GM19328 (cell line): ENCODE measurements around the gene ULK4.
"Not testable (repeated sequence)": the region's sequence is repeated elsewhere in the genome, so short reads cannot be mapped to it uniquely, and the experiment has no call there.

Source experiments
- ATAC-seq: cut with Tn5 transposase; IDR thresholded peaks from one replicate; pipeline ENCODE4 v1.9.1; 2021; ENCODE audit warnings: mild to moderate bottlenecking, moderate library complexity; ENCODE audit not compliant: unreplicated experiment

The ULK4 gene

DNA sequence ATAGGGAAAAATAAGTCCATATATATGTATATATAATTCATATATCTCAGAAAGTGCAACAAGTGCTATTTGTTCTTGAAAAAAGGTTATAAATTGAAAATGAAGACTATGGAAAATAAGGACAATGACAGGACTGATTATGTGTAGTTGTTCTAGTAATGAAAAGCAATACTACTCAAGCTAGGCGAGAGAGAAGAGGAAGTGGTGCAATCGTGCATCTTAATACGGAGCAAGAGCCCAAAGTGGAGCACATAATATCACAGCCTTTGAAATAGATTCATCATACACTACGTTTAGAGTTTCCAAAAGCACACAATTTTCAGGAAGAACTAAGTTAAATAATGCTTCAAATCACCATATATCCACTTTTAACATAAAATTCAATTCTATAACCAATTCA is 87.9 kb downstream of the ULK4 start:
- no peak for ATAC-seq

DNA sequence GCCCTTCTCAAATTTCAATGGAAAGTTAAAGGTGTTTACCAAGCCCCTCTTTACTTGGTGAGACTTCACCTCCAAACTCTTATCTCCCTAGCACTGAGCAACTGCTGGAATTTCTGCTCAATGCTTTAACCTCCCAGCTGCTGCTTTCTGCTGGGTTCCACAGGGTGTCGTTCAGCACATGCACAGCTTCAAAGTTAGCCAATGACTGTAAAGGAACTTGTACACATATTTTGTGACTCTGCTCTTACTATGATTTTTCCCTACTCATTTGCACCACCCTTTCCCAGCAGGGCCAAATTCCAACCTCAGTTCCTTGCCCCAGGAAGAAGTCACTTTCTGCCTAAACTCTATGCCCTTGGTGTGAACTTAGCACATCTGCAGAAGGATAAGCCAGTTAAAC is 89.7 kb downstream of the ULK4 start:
- no peak for ATAC-seq

DNA sequence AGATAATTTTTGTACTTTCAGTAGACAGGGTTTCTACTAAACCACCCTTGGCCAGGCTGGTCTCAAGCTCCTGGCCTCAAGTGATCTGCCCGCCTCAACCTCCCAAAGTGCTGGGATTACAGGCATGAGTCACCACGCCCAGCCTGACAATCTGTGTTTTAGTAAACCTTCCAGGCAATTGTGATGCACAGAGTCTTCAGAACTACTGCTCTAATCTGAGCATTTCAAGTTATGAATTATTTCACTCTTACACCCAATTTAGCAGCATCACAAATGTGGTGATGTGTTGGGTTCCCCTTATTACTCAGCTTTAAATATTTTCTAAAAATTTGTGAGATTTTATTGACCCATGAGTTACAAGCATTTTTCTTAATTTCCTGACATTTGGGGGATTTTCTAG is 94.4 kb downstream of the ULK4 start:
- ATAC-seq = no peak

DNA sequence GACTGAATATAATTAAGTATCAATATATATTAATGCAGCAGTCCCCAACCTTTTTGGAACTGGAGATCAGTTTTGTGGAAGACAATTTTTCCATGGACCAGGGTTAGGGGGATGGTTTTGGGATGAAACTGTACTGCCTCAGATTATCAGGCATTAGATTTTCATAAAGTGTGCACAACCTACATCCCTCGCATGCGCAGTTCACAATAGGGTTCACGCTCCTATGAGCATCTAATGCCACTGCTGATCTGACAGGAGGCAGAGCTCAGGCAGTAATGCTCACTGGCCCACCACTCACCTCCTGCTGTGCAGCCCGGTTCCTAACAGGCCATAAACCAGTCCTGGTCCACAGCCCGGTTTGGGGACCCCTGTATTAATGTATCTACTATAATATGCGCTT is 95.6 kb downstream of the ULK4 start:
- ATAC-seq = no peak

DNA sequence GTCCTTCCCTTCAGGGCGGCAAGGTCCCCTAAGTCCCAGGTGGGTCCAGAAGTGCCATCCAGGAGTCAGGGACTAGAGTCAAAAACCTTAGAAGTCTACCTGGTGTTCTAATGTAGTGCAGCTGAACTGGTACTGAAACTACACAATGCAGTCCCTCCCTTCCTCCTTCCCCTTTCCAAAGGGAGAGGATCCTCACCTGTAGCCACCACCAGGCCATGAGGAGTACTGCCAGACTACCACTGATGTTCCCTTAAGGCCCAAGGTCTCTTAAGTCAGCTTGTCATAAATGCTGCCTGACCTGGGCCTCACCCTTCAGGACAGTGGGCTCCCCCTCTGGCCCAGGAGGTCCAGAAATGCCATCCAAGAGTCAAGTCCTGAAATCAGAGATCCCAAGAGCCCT is 98.9 kb downstream of the ULK4 start:
- no peak for ATAC-seq

DNA sequence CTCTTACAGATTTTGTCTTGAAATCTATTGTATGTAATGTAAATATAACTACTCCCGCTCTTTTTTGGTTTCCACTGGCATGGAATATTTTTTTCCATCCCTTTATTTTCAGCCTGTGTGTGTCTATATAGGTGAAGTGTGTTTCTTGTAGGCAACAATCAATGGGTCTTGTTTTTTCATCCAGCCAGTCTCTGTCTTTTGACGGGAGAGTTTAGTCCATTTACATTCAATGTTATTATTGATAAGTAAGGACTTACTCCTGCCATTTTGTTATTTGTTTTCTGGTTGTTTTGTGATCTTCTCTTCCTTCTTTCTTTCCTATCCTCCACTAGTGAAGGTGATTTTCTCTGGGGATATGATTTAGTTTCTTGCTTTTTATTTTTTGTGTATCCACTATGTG is 101.4 kb downstream of the ULK4 start:
- ATAC-seq = not testable (repeated sequence)

DNA sequence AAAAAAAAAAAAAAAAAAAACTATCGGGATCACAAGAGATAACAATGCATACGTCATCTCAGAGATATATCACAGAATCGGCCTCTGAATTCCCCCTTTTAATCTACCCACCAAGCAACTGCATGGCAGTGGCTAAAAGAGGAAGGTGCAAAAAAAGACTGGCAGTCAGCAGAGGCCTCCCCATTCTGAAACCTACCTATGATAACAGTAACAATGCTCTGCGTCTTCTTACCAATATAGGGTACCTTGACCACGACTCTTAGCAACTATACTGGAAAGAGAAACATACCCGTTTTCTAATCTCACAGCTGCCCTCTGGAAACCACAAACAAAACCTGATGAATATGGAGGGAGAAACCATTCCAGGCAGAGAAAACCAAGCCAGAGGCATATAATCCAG is 106.9 kb downstream of the ULK4 start:
- no peak for ATAC-seq

DNA sequence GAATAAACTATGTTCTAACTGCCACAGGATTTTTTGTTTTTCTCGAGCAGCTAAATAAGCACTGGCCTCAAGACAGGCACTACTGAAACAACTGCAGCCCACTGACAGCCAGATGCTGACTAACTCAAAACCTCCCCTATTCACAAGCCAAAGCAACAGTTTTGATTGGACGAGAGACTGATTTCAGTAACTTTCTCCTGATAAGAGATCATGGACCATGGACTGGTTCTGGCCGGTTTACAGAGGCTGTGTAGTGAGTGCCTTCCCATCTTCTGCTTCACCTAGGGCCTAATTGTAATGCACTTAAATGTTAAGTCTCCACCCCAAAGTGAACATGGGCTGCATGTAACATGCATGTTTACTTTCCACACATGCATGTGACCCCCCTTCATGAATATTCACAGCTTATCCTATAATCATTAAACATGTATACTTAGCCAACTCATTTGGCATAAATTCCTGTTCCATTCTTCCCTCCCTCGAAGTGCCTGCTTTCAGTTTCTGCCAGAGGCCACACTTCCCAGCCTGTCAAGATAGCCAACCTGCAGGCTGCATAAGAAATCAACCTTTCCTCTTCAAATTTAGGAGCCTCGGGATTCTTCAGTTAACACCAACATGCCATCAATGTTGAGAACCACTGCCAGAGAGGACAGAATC is 108.2 kb downstream of the ULK4 start:
- no peak for ATAC-seq

DNA sequence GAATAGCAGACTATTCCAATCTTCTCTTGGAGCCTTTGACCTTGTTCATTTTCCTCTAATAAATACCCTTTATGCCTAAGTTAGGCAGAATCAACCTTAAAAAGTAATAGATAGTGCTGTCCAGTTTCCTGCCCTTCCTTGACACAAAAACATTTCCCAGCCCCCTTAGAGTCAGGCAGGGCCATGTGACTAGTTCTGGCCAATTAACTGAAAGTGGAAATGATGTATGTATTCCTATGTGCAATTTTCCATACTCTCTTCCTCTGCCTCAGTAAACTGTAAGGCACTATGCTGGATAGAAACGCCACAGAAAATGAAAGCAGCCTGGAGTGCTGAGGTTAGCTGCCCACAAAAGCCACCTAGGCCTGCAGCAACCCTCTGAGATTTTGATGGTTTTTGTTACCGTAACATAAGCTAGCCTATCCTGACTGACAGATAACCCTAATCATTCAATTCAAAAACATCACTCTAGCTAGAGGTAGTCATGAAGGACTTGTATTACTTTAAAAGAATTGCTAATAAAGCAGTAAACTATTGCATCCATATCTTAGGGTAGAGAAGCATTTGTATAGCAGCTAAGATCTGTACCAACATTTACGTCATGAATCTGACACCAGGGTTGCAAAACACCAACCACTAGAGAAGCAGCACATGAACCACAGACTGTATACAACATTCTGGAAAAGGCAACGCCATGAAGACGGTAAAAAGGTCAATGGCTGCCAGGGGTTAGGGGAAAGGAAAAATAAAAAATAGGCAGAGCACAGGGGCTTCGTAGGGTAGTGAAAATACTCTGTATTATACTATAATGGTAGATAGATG is 112.9 kb downstream of the ULK4 start:
- no peak for ATAC-seq

DNA sequence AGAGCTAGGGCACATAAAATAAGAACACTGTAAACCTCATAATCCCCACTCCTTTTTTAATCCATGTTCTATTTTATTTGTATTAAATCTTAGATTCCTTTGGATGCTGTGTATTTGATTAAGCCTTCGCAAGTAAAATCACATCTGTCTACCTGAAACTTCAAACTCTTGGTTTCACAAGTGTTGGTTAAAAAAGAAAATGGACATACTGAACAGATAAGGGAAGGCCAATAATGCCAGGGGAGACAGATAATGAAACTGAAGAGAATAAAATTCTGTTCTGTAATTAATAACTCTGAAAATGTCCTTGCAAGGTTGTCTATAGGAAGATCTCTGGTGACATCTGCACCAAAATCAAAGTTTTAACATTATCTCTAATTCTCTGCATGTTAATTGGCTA is 114.2 kb downstream of the ULK4 start:
- no peak for ATAC-seq

DNA sequence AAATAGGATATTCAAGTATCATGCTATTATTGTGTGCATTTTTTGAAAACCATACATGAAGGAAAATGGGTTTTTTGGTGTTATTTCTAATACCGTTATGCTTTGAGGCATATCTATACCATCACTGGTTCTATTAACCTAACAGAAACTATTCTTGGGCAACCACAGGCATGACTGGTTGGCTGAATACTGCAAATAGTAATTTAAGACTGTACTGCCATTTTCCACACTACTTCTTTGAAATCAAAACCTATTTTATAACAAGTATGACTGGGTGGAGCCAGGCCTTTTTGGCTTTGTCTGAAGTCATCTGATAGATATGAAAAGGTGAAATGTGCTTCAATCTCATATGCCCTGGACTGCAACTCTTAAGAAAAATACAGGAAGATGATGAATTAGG is 115.1 kb downstream of the ULK4 start:
- no peak for ATAC-seq

DNA sequence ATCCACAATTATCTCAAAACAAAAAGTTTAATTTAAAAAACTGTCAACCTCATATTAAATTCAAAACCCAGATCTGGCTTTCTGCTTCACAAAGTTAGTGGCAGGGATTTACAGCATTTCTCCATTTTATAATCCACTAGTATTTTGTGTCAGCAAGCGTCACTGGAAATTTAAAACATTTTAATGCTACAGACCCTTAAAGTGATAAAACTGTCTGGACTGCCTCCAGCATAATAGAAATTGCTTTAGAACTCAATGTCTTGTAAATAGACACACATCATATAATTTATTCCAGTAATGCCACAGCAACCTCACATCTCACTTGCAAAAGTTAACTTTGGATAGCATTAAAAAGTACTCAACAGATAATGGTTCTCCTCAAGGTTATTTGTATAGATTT is 116.1 kb downstream of the ULK4 start:
- no peak for ATAC-seq

DNA sequence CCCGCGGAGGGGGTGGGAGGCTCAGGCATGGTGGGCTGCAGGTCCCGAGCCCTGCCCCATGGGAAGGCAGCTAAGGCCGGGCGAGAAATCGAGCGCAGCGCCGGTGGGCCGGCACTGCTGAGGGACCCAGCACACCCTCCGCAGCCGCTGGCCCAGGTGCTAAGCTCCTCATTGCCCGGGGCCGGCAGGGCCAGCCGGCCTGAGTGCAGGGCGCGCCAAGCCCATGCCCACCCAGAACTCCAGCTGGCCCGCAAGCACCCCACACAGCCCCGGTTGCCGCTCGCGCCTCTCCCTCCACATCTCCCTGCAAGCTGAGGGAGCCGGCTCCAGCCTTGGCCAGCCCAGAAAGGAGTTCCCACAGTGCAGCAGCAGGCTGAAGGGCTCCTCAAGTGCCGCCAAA is 117.6 kb downstream of the ULK4 start:
- not testable (repeated sequence) for ATAC-seq

DNA sequence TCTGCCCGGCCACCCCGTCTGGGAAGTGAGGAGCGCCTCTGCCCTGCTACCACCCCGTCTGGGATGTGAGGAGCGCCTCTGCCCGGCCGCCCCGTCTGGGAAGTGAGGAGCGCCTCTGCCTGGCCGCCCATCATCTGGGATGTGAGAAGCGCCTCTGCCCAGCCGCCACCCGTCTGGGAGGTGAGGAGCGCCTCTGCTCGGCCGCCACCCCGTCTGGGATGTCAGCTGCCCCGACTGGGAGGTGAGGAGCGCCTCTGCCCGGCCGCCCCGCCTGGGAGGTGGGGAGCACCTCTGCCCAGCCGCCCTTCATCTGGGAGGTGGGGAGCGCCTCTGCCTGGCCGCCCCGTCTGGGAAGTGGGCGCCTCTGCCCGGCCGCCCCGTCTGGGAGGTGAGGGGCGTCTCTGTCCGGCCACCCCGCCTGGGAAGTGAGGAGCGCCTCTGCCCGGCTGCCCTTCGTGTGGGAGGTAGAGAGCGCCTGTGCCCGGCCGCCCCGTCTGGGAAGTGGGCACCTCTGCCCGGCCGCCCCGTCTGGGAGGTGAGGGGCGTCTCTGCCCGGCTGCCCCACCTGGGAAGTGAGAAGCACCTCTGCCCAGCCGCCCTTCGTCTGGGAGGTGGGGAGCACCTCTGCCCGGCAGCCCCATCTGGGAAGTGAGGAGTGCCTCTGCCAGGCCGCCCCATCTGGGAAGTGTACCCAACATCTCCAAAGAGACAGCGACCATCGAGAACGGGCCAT is 120.8 kb downstream of the ULK4 start:
- not testable (repeated sequence) for ATAC-seq

DNA sequence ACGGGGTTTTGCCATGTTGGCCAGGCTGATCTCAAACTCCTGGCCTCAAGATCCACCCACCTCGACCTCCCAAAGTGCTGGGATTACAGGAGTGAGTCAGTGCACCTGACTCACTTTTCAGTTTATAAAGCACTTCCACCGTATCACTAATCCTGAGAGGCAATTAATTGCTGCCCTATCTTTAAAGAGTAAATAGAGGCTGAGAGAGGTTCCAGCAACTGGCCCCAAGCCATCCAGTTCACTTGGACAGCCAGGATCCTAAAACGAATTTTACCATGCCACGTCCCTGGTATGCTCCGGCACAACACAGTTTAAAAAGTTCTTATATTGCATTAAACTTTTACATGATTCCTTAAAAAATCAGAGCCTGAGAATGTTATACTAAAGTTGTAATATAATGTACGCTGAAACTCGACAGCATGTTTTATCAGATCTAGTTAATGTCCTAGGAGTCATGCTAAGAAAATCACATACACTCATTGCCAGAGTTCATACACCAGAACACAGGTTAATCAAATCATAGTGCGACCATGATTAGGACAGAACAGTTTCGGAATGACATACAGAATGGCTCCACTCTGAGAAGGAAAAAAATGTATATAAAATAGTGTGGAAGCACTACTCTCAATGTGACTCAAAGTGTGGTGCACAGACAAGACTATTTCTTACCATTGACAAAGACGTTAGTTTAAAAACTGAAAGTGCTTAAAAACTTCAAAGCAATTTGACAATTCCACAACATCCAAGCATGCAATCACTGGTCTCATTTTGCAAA is 125.4 kb downstream of the ULK4 start:
- peak; percentile 60 for ATAC-seq

DNA sequence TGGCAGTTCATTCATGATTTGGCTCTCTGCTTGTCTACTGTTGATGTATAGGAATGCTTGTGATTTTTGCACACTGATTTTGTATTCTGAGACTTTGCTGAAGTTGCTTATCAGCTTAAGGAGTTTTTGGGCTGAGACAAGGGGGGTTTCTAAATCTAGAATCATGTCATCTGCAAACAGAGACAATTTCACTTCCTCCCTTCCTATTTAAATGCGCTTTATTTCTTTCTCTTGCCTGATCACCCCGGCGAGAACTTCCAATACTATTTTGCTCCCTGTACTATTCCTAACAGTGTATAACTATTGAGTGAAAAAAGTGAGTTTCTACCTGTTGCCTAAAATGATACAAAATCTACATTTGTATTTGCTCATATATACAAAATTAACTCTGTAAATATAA is 128.3 kb downstream of the ULK4 start:
- no peak for ATAC-seq

DNA sequence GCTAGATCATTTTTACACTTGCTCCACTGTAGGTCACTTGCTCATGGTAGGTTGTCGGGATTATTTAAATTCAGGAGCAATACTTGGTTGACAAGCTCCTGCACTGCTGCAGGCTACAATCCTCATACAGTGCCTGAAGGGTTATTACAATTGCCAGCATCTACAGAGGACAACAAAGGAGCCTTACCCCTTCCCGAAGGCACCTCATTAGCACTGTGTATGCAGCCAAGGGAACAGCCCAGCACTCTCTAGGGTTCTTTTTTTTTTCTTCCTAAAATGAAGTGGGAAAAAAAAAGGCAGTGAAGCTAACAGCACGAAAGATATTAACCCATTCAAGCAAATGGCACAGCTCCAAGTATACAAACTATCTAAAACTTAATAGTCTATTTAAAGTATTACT is 142.7 kb downstream of the ULK4 start:
- ATAC-seq = no peak

DNA sequence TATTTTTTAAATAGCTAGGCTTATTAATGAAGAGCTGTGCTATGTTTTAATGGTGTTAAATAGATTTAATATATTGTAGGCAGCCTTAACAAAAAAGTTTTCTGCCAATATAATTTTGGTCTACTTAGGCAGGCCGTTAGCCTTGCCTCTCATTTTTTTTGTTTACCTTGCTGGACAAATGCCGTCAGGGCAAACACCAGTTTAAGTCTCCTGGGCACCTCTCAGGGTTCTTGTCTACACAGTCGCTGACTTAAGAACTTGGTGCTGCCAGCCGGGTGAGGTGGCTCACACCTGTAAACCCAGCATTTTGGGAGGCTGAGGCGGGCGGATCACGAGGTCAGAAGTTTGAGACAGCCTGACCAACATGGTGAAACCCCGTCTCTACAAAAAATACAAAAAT is 153.3 kb downstream of the ULK4 start:
- ATAC-seq = no peak

DNA sequence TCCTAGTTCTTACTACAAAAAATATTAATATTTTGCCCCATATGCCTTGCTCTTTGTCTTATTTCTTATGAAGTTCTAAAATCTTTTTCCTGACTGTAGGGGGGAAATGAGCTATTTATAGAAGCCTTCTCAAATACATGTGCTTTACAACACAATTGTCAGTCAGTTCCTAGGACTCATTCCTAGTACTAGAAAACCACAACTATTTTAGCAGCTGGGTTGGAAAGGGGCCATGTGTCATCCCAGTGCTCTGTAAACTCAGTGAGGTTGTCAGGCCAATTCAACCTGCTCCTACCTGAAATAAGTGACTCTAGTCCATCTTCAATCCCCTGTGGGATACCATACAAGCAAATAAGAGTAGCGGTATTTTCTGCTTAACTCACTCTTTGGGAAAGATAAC is 153.8 kb downstream of the ULK4 start:
- ATAC-seq = no peak

DNA sequence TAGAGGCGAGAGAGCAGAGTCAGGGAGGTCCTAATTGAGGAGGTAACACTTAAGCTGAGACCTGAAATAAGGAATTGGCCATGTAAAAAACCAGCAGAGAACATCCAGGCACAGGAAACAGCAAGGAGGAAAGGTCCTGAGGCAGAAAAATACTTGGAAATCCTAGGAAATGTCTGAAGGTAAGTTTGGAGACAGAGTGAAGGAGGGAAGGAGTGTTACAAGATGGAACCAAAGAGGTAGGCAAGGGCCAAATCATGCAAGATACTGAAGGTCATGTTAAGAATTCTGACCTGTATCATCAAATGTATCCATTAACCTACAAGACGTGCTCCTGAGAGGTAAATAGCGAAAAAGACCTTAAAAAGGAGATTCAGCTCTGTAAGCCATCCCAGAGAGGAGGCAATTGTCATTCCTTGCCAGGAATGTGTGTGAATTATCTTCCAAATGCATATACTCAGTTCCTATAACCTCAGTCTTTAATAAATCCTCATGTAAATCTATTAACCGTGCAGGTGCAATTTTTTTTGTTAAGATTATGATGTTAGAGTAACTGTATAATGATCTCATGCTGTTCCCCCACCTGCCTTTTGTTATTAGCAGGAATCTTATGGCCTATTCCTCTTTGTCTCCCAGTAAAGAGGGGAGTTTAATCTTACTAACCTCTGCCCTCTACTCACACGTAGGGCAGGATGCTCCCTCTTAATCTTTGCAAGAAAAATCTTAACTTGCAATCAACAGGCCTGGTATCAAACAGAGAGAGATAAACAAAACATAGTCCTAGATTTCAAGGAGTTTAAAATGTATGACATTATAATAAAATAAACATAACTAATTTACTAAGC is 166.9 kb downstream of the ULK4 start:
- no peak for ATAC-seq
